ENCODE results near the gene VPS26C.

The VPS26C gene

DNA sequence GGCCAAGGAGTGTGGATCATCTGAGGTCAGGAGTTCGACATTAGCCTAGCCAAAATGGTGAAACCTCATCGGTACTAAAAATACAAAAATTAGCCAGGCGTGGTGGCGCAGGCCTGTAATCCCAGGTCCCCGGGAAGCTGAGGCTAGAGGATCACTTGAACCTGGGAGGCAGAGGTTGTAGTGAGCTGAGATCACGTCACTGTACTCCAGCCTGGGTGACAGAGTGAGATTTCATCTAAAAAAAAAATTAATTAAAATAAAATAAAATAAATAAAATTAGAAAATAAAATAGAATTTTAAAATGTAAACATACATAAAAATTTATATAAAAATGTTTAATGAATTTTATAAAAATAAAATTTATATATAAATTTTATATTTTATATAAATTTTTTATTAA is 5.8 kb upstream of the VPS26C start:
- H3K36me3 ChIP-seq (ENCODE audit: low read length), result no peaks in the 10 kb centered on the region
- H3K9ac ChIP-seq (ENCODE audit: low read length), result no peak overlapping the region
- H3K27me3 ChIP-seq (ENCODE audit: low read length), result no peaks in the 10 kb centered on the region
- TF ChIP-seq EZH2phosphoT487 (conservative IDR thresholded peaks at IDR 0.05; ENCODE audit: low read length), result no peak
- TF ChIP-seq, protein P1, sequence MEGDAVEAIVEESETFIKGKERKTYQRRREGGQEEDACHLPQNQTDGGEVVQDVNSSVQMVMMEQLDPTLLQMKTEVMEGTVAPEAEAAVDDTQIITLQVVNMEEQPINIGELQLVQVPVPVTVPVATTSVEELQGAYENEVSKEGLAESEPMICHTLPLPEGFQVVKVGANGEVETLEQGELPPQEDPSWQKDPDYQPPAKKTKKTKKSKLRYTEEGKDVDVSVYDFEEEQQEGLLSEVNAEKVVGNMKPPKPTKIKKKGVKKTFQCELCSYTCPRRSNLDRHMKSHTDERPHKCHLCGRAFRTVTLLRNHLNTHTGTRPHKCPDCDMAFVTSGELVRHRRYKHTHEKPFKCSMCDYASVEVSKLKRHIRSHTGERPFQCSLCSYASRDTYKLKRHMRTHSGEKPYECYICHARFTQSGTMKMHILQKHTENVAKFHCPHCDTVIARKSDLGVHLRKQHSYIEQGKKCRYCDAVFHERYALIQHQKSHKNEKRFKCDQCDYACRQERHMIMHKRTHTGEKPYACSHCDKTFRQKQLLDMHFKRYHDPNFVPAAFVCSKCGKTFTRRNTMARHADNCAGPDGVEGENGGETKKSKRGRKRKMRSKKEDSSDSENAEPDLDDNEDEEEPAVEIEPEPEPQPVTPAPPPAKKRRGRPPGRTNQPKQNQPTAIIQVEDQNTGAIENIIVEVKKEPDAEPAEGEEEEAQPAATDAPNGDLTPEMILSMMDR (IDR thresholded peaks at IDR 0.05; ENCODE audit: insufficient read depth, low read length, poor library complexity, severe bottlenecking), result no peak
- no peak overlapping the region for H3K4me2 ChIP-seq (ENCODE audit: low read depth, low read length, poor library complexity, severe bottlenecking)
- H3F3A ChIP-seq (ENCODE audit: insufficient read depth), result peaks cover 5% of the 10 kb centered on the region
- H3K79me2 ChIP-seq (ENCODE audit: insufficient read depth, low read length), result no peaks in the 10 kb centered on the region
- H3K9me3 ChIP-seq (ENCODE audit: insufficient read depth, low read length), result no peaks in the 10 kb centered on the region
- no peak overlapping the region for H2AFZ ChIP-seq (ENCODE audit: low read depth, low read length, severe bottlenecking)
- H3K27ac ChIP-seq (ENCODE audit: low read depth, low read length), result no peak overlapping the region
- H3K9me2 ChIP-seq (replicated peaks; ENCODE audit: insufficient read depth, low read length), result no peaks in the 10 kb centered on the region
- H4K20me1 ChIP-seq (ENCODE audit: low read depth, low read length), result no peaks in the 10 kb centered on the region
- H3K4me3 ChIP-seq (ENCODE audit: insufficient read depth, low read length, poor library complexity, severe bottlenecking), result no peak overlapping the region

DNA sequence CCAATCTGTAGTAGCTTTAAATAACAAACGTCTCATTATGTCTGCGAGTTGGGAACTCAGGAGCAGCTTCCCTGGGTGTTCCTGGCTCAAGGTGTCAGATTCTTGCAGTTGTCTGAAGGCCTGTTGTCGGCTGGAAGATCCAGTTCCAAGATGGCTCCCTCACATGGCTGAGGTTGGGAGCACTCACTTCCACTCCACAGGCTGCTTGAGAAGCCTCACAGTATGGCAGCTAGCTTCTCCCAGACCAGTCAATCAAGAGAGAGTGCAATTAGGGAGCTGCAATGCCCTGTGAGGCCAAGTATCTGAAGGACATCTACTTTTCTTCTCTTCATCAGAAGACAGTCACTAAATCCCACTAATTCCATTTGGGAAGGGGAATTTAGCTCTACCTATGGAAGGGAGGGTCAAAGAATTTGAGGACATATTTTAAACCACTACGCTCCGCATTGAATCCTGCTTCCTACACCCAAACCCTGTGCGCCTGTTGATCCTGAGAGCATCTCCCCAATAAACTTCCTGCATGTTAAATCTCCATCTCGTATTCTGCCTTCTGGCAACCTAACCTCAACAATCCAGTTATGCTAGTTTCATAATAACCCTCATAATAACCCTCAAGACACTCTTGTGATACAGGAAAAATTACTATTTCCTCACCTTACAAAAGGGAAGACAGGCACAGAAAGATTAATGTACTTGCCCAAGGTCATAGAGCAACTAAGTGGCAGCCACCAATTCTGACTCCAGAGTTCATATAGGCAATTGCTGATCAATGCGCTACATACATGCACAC is 3.6 kb upstream of the VPS26C start:
- no peak overlapping the region for H3K27ac ChIP-seq (ENCODE audit: low read depth, low read length)
- H3F3A ChIP-seq (ENCODE audit: insufficient read depth), result peaks cover 10% of the 10 kb centered on the region
- no peaks in the 10 kb centered on the region for H3K27me3 ChIP-seq (ENCODE audit: low read length)
- H3K9ac ChIP-seq (ENCODE audit: low read length), result no peak overlapping the region
- H3K36me3 ChIP-seq (ENCODE audit: low read length), result no peaks in the 10 kb centered on the region
- no peak overlapping the region for H3K4me2 ChIP-seq (ENCODE audit: low read depth, low read length, poor library complexity, severe bottlenecking)
- no peak for TF ChIP-seq EZH2phosphoT487 (conservative IDR thresholded peaks at IDR 0.05; ENCODE audit: low read length)
- TF ChIP-seq, protein P1 (IDR thresholded peaks at IDR 0.05; ENCODE audit: insufficient read depth, low read length, poor library complexity, severe bottlenecking), result no peak
- H3K79me2 ChIP-seq (ENCODE audit: insufficient read depth, low read length), result peaks cover 12% of the 10 kb centered on the region
- no peak overlapping the region for H3K4me3 ChIP-seq (ENCODE audit: insufficient read depth, low read length, poor library complexity, severe bottlenecking)
- H4K20me1 ChIP-seq (ENCODE audit: low read depth, low read length), result no peaks in the 10 kb centered on the region
- H3K9me2 ChIP-seq (replicated peaks; ENCODE audit: insufficient read depth, low read length), result no peaks in the 10 kb centered on the region
- no peak overlapping the region for H2AFZ ChIP-seq (ENCODE audit: low read depth, low read length, severe bottlenecking)
- H3K9me3 ChIP-seq (ENCODE audit: insufficient read depth, low read length), result no peaks in the 10 kb centered on the region

DNA sequence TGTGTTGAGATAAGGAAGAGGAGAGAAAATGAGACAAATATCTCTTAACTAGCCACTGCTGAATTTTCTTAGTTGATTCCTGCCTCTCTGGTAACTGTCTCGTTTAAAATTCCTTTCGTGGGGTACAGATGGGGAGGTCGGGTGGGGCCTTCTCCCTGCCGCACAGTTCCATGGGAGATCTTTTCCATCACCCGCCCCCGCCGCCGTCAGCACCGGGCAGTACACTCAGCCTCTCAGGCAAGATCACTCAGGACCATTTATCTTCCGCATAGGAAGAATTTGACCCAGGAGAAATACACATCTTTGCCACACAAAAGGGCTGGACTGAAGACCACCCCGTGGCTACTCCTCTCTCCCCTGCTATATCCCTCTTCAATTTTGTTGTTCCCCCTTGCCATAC is 2.3 kb upstream of the VPS26C start:
- Histone ChIP-seq H3K27ac (ENCODE audit: low read depth, low read length) (no peak overlapping the region), H3K9ac (ENCODE audit: low read length) (no peak overlapping the region), H3K79me2 (ENCODE audit: insufficient read depth, low read length) (peaks cover 24% of the 10 kb centered on the region), H3F3A (ENCODE audit: insufficient read depth) (peaks cover 10% of the 10 kb centered on the region), H3K4me2 (ENCODE audit: low read depth, low read length, poor library complexity, severe bottlenecking) (no peak overlapping the region), H3K9me2 (replicated peaks; ENCODE audit: insufficient read depth, low read length) (no peaks in the 10 kb centered on the region), H2AFZ (ENCODE audit: low read depth, low read length, severe bottlenecking) (no peak overlapping the region), H3K9me3 (ENCODE audit: insufficient read depth, low read length) (no peaks in the 10 kb centered on the region), H3K4me3 (ENCODE audit: insufficient read depth, low read length, poor library complexity, severe bottlenecking) (no peak overlapping the region), H3K36me3 (ENCODE audit: low read length) (no peaks in the 10 kb centered on the region), H3K27me3 (ENCODE audit: low read length) (no peaks in the 10 kb centered on the region), H4K20me1 (ENCODE audit: low read depth, low read length) (no peaks in the 10 kb centered on the region; the same call in 1 of the 2 replicates)
- TF ChIP-seq, protein P1 (IDR thresholded peaks at IDR 0.05; ENCODE audit: insufficient read depth, low read length, poor library complexity, severe bottlenecking), result no peak
- TF ChIP-seq EZH2phosphoT487 (conservative IDR thresholded peaks at IDR 0.05; ENCODE audit: low read length), result no peak
